NCI-H524 (cell line): Measurements from ENCODE around the gene SLC6A9.

Experiments used
- DNase-seq, 2 experiments: peaks; one replicate each; lab custom pipeline; 2025; lab: John Stamatoyannopoulos, UW

SLC6A9 gene

DNA sequence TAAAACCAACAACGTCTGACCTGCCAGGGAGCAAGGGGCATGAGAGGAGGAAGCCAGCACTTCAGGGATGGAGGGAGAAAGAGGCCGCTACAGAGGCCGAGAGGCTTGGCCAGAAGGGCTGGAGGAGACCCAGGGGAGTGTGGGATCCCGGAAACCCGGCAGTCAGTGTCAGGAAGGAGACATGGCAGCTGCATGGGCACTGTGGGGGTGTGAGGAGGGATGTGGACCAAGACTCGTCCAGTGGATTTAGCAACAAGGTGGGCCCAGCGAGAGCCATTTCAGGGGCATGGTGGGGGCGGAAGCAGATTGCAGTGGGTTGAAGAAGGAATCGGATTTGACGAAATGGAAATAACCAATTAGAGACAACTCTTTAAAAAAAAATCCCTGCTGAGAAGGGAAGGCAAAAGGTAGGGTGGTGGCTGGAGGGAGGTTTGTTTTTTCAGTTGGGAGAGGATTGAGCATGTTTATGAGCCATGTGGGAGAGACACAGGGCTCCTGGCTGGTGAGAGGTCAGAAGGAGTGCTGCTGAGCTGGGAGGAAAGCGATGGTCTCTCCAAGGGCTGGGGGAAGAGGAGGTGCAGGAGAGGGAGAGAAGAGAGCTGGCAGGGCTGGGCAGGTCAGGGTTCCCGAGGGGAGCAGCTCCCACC lies 47.9 kb downstream of the SLC6A9 start:
- no peak for DNase-seq

DNA sequence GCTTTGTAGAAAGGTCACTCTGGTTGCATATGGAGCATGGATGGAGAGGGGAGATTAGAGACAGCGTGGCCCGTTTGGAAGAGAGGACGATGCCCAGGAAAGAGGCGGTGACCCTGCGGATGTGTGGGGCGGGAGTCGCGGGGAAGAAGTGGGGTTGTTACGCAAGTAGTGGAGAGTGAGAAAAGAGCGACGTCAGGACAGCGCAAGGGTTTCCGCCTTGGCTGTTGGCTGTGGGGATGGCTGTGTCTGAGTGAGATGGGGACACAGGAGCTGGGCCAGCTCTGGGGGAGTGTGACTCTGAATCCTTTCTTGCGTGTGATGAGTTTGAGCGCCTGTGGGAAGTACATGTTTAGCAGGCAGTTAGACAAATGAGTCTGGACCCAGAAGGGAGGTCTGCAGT lies 48.5 kb downstream of the SLC6A9 start:
- DNase-seq: no peak

DNA sequence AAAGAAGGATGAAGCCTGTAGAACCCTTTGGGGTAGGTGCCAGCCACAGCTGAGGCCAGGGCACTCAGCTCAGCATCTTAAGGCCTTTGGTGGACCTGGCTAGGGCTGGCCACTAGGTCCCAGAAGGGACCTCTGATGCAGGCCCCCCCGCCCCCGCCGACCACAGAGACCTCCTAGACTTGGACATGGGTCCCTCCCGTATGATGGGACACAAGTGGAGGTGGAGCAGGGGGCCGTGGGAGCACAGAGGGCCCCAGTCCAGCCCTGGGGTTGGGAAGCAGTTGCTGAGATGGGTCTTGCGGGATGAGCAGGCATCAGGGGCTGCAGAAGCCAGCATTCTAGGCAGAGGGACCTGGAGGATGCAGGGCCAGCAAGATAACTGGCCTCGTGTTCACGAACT lies 49.0 kb downstream of the SLC6A9 start:
- no peak for DNase-seq

GRCh38 chr1:43981636-43982035 lies 49.6 kb downstream of the SLC6A9 start:
- no peak for DNase-seq

GRCh38 chr1:43981135-43981491 lies 50.1 kb downstream of the SLC6A9 start:
- DNase-seq: no peak

- DNase-seq: no peak
Measured at GRCh38 chr1:43980255-43981134, 50.8 kb downstream of the SLC6A9 start.

DNA sequence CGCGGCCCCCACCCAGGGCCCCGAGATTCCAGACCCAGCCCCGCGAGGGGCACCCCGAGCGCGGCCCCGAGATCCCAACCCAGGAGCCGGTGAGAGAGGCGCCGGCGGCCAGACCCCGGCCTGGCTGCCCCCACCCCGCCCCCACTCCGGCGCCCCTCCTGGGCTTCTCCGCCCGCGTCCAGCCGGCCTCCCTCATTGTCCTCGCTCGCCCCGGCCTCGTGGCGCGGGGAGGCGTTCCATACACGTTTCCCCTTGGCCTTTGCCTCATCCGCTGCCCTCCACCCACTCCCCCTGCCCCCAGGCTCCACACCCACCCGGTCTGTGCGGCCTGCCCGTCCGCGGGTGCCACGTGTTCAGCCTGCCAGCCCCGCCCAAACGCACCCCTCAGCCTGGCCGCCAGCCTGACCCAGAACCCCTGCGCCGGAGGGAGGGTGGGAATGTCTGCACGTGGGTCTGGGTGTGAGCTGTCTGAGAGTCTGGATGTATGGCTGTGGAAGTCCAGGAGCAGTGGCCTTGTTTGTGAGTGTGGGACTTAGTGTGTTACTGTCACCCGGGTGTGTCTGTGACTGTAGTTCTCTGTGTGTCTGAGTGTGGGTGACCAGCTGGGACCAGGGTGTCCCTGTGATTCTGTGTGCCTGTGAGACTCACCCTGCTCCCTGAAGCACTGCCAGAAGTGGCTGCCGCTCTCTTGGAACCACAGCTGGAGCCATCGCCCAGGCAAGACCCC lies 51.6 kb downstream of the SLC6A9 start:
- DNase-seq: peak in 1 of 2 experiments; percentile 35

GRCh38 chr1:43979261-43979527 lies 52.1 kb downstream of the SLC6A9 start:
- no peak for DNase-seq

GRCh38 chr1:43978551-43979260 lies 52.6 kb downstream of the SLC6A9 start, which contains the start of gene B4GALT2:
Gene B4GALT2 (plus strand): TSS chr1:43979210. CDS start chr1:43981161, 1,951 bp downstream.
- peak in 1 of 2 experiments; percentile 41 for DNase-seq

DNA sequence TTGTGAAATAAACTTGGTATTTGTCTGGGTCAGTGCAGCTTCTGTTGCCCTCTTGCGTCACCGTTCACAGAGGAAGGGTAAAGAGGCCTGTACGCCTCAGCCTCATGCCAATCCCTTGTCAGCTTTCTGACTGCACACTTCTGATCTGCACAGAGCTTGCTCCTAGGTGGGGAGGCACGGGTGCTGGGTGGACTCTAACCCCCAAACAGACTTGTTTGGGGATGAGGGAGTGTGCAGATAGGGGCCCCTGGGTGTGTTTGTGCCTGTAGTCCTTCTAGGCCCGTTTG lies 53.1 kb downstream of the SLC6A9 start:
- DNase-seq: no peak

DNA sequence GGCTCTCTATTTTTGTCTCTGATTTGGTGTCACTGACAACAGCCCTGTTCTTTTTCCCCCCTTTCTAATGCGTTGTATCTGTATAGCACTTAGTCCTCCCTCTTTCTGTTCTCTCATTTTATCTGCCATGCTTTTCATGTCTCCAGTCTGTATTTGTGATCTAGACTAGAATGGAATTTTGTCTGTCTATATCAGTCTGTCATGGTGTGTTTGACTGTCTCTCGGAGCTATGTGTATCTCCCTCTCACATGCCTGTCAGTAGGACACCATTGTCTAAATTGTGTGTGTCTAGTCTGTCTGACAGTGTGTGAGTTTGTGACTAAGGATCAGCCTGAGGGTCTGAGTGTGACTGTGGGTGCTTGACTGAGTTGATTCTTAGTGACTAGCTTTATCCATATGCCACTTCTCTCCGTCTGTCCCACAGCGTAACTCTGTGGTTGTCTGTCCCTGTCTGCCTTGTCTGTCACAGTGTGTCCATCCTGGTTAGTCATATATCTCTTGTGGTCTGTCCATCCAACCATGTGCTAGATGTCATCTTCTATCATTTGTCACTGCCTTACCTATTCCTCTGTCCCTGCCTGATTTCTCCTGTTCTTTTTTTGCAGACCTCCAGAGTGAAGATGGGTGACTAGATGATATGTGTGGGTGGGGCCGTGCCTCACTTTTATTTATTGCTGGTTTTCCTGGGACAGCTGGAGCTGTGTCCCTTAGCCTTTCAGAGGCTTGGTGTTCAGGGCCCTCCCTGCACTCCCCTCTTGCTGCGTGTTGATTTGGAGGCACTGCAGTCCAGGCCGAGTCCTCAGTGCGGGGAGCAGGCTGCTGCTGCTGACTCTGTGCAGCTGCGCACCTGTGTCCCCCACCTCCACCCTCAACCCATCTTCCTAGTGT lies 53.6 kb downstream of the SLC6A9 start:
- no peak for DNase-seq

DNA sequence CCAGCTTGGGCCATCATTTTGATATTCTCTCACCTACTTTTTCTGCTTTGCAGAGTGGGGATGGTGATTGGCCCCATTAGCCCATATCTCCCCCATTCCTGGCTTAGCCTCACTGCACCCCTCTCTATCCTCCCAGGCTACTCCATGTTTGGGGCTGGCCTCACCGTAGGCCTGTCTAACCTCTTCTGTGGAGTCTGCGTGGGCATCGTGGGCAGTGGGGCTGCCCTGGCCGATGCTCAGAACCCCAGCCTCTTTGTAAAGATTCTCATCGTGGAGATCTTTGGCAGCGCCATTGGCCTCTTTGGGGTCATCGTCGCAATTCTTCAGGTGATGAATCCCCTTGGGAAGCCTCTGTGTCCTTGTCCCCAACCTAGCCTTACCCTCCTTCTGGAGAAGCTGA lies 54.4 kb downstream of the SLC6A9 start:
- DNase-seq: no peak

GRCh38 chr1:43976045-43976444 lies 55.2 kb downstream of the SLC6A9 start:
- no peak for DNase-seq

DNA sequence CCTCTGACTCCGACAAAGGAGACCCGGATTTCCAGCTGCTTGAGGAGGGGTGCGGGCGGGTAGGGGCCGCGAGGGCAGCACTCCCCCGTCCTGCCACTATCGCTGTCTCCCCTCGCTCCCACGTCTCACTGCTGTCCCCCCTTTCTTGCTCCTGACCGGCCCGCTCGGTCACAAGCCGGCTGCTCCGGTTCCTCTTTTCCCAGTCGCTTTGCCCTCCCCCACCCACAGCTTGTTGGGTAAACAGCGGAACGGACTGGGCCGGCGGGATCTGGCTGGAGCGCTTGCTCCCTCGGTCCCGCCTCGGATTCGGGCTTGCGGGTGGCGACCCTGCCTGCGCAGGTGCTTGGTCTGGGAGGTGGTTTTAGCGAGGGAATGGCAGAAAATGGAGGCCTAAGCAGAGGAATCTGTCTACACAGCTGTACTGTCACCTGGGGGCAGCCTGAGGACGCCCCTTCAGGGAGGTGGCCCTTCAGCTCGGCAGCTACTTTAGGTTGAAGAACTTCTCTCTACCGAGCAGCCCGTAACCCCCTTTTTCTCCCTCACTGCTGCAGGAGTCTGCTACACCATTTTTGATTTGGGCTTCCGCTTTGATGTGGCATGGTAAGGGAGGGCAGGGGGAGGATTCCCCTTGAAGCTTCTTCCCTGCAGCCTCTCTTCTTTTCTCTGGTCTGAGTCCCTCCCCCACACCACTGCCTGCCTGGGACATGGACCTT lies 55.9 kb downstream of the SLC6A9 start:
- no peak for DNase-seq

- DNase-seq: peak; percentile 85 to 94
Measured at GRCh38 chr1:43974443-43975248, 56.6 kb downstream of the SLC6A9 start, which contains the start of gene ATP6V0B. Gene ATP6V0B (plus strand): TSS chr1:43974960. CDS start chr1:43975041, 81 bp downstream.

DNA sequence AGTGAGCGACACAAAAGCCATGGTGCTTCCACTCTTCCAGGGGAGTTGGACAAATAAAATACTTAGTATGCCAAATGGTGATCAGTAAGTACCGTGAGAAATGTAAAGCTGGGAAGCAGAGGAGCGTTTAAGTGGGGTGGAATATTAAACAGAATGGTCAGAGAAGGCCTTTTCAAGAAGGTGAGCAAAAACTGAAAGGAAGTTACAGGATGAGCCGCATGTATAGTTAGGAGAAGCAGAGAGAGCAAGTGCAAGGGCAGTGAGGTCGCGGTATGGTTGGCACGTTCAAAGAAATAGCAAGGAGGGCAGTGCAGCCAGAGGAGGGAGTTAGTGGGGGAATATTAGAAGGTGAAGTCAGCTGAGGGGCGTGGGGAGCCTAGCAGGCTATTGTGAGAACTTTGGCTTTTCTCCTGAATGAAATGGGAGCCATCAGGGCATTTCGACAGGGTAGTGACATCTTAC lies 57.2 kb downstream of the SLC6A9 start:
- no peak for DNase-seq

- DNase-seq: no peak
Measured at GRCh38 chr1:43971336-43971980, 59.8 kb downstream of the SLC6A9 start.

GRCh38 chr1:43970911-43971310 lies 60.4 kb downstream of the SLC6A9 start:
- DNase-seq: no peak

- no peak for DNase-seq
Measured at GRCh38 chr1:43970502-43970901, 60.8 kb downstream of the SLC6A9 start.
